NCI-H1105 (cell line): ENCODE data around the gene MDN1.
"Not testable (repeated sequence)": the region's sequence is repeated elsewhere in the genome, so short reads cannot be mapped to it uniquely, and the experiment has no call there.

Experiments used
- DNase-seq: peaks from one replicate; lab custom pipeline; 2025; lab: John Stamatoyannopoulos, UW

Gene MDN1

DNA sequence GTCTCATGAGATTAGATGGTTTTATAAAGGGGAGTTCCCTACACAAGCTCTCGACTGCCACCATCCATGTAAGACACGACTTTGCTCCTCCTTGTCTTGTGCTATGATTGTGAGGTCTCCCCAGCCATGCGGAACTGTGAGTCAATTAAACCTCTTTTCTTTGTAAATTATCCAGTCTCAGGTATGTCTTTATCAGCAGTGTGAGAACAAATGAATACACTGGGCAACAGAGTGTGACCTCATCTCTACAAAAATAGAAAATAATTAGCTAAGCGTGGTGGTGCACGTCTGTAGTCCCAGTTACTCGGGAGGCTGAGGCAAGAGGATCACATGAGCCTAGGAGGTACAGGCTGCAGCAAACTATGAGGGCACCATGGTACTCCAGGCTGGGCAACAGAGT lies 51.3 kb downstream of the MDN1 start:
- DNase-seq: no peak

GRCh38 chr6:89763550-89763949 lies 56.0 kb downstream of the MDN1 start:
- DNase-seq: no peak

DNA sequence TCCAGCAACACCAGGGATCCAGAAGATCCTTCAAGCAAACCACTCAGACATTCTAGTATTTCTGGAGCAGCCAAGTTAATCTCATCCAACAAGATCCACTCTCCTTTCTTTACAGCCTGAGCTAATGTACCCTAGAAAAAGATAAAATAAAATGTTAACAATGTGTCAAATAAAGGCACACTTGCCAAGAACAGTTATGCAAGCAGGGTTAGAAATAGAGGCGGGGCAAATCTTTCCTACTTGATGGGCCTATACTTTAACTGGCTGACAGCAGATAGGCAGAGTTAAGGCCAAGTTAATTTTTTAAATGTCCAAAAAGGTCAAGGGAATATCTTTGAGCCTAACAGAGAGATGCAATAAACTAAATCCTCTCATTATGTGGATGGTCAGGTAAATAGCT lies 60.8 kb downstream of the MDN1 start:
- DNase-seq: no peak

DNA sequence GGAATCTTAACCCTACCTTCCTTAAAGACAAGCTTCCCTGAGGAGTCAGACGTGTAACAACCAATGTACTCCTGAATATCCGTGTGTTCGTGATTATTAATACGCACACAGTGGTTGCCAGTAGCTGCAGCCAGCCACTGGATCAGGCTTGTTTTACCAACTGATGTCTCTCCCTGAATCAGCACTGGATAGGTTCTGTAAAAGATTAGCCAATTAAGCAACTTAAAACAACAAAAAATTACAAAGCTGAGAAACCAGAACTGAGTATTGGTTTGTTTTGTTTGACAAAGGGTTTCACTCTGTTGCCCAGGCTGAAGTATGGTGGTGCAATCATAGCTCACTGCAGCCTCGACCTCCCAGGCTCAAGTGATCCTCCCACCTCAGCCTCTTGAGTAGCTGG lies 69.3 kb downstream of the MDN1 start:
- no peak for DNase-seq

GRCh38 chr6:89749918-89750317 lies 69.7 kb downstream of the MDN1 start:
- no peak for DNase-seq

DNA sequence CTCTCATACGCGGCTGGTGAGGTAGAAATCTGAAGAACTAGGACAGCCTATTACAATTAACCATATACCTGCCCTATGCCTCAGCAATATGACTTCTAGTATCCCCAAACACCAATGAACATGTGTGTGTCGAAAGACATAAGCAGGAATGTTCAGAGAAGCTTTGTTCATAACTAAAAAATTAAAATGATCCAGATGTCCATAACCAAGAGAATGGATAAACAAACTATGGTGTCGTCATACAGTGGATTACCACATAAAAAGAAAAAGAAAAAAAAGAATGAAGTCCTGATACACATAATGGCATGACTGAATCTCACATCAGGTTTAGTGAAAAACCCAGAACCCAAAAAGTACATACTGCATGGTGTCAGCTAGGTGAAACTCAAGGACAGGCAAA lies 73.9 kb downstream of the MDN1 start:
- no peak for DNase-seq

DNA sequence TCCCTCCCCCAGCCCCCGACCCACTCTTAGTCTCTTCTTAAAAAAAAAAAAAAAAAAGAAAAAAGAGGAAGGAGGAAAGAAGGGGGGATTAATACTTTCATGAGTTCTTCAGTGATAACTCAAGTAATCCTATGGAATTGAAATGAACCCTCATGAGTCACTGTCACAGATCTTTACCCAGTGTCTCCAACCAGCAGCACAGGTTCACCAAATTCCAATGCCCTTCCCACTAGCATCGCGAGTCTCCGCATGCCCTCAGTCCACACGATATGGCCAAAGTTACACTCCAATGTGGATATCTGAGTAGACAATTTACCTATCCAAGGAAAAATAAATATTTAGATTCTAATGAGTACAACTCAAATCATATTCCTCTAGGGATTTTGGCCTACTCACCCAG lies 74.5 kb downstream of the MDN1 start:
- DNase-seq: no peak

GRCh38 chr6:89736893-89737292 lies 82.7 kb downstream of the MDN1 start:
- no peak for DNase-seq

DNA sequence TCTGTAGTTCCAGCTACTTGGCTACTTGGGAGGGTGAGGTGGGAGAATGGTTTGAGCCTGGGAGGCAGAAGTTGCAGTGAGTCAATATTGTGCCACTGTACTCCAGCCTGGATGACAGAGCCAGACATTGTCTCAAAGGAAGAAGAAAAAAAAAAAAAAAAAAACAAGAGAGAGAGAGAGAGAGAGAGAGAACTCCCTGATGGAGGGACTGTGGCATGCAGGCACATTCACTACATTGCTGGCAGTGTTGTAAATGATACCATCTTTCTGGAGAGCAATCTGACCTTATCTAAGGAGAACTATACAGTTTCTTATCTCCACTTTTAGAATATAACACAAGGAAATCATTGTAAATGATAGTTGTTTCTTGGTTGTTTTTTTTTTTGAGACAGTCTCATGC lies 85.1 kb downstream of the MDN1 start:
- no peak for DNase-seq

DNA sequence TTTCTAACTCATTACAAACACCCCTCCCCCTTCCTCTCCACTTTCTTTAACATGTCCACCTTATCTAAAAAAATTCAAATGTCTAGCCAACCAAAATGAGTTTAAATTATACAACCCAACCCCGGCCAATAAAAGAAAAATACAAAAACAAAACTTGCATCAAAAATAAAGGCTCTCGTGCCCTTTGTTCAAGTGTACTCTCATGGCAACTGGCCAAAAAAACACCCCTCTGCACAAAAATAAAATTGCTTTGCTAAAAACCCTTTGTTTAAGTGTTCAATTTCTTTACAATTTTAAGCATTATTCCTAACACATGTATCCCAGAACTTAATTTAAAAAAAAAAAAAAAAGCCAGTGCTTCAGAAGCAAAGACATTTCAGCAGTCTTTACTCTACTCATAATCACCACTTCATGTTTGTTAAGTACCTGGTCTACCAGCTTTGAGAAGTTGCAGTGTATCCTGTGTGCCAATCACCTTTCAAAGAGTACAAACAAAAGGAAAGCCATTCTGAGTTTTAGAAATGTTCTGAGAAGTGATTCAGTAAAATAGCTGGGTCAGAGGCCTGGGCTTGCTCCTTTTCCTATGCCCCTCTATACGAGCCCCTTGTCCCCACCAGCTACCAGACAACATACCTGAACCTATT lies 87.5 kb downstream of the MDN1 start:
- DNase-seq: no peak

GRCh38 chr6:89731262-89731661 lies 88.3 kb downstream of the MDN1 start:
- DNase-seq: not testable (repeated sequence)

DNA sequence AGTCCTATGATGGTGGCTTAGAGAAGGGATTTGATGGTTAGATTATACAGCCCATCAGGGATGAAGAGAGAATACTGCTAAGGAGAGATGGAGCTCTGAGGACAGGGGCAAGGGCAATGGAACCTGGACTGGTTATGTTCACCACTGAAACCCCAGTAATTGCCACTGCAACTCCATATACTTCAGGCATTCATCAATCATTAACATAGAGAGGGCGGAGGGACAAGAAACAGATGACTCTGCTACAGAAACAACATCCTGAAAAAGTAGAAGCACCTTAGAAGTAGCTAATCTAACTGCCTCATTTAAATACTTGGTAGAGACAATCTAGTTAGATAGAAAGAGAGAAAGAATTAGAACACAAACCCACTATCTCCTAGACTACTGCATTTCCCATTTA lies 89.8 kb downstream of the MDN1 start:
- no peak for DNase-seq

GRCh38 chr6:89727501-89727900 lies 92.1 kb downstream of the MDN1 start:
- no peak for DNase-seq

DNA sequence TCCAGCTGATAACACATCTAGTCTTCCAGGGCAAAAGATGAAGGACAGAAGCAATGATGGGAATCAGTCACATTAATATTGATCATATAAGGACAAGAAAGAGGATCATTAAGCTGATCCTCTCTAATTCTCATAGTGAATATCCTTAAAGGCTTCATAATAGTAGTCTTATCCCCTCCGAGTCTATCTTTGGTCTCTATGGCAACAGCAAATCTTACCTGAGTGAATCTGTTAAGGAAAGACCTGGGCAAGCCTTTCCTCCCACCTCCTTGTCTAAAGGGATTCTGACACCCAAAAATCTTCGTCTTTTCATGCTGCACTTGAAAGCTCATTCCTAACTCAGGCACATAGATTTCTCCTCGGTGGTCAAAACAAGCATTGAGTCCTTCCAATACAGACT lies 94.6 kb downstream of the MDN1 start:
- no peak for DNase-seq

DNA sequence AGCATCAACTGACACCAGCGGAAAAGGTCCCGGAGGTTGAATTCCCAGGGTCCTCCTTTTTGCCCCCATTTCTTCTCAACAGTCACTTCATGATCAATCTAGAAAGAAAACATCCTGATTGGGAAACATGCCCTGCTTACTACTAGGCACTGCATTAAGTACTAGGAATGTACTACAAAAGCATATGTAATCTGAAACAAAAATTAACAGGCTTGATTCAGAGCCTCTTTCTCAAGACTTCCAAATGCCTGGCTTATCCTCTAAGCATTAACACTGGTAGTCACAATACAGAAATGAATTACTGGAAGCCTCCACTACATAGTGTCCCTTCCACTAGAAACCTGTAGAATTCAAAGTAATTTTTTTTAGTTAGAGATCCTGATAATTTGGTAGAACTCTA lies 96.5 kb downstream of the MDN1 start:
- DNase-seq: no peak

DNA sequence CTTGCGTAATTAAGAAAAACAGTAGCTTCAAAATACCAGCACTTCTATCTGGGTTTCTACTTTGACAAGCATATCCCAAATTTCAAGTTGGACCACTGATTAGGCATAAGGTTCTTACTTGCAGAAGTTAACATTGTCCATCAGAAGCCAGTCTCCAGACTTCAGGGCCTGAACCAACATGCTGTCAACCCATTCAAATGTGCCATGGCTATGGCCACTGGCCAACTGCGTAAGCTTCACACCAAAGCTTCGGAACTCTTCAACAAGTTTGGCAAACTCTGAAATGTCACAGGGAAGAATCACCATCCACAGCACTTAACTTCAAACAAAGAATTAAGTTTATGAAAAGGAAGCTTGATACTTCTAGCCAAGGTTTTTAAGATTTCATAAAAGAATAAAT lies 103.1 kb downstream of the MDN1 start:
- no peak for DNase-seq

GRCh38 chr6:89711801-89712200 lies 107.8 kb downstream of the MDN1 start:
- no peak for DNase-seq

- no peak for DNase-seq
Observed at GRCh38 chr6:89708316-89708715, 111.3 kb downstream of the MDN1 start.

GRCh38 chr6:89707766-89708165 lies 111.8 kb downstream of the MDN1 start:
- no peak for DNase-seq

DNA sequence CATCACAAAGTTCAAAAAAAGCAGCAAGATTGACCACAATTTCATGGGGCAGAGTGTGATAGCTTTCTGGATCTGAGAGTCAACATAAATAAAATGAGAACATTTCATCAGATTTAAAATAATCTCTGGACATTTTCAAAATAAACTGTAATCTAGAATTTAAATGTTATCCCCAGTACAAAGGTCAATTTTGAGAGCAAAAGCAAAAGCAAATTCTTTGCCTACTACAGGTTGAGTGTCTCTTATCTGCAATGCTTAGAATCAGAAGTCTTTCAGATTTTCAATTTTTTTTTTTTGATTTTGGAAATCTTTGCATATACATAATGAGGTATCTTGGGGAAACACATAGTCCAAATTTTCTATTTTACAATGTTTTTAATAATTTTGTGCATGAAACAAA lies 113.5 kb downstream of the MDN1 start:
- no peak for DNase-seq

- DNase-seq: no peak
Observed at GRCh38 chr6:89703292-89703691, 116.3 kb downstream of the MDN1 start.

- DNase-seq: no peak
Observed at GRCh38 chr6:89702349-89702748, 117.2 kb downstream of the MDN1 start.

DNA sequence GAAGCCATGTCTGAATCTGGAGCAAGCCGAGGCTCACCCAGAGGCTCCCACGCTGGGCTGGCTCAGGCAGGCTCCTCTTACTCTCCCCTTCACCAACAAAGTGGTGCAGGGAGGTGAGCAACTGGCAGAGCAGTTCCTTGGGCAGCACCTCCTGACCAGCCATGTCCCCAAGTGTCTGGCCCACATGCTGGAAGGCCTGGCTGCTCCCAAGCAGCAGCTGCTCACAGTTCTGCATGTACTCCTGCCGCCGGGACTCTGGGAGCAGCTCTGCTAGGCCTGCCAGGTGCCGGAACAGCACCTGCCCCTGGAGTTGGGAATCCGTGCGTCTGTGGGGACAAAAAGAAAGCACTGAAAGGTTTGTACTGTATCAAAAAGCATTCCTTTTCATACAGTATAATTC lies 123.9 kb downstream of the MDN1 start:
- DNase-seq: no peak

GRCh38 chr6:89694428-89694827 lies 125.2 kb downstream of the MDN1 start:
- no peak for DNase-seq

- DNase-seq: no peak
Observed at GRCh38 chr6:89693207-89693606, 126.4 kb downstream of the MDN1 start.
